Left lung (tissue), 10 donors: Measurements from ENCODE around the gene PABPC3. TPM values are rescaled to one million over a fixed set of nuclear protein-coding genes. Genes with fewer than 3 reads are reported as not detected.

Experiments
- ATAC-seq: fragments of 200-7000 bp; cut with Tn5 transposase; one replicate; pipeline ENCODE4 v1.9.1; 2020; ENCODE audit warnings: moderate library complexity
- DNase-seq, 4 donors: peaks; one replicate each; pipeline ENCODE4 v3.0.0-alpha.2; 2013 to 2020
- H3K27ac ChIP-seq, 2 donors: fragments of 200-600 bp; sonication (generic) in 1 of 2; one replicate each; pipeline versions ENCODE4 v1.5.0 to v1.8.0; 2020 to 2021
- H3K27me3 ChIP-seq, 2 donors: fragments of 200-600 bp; sonication (generic) in 1 of 2; one replicate each; pipeline versions ENCODE4 v1.5.0 to v1.8.0; 2020 to 2021
- H3K36me3 ChIP-seq, 2 donors: fragments of 200-600 bp; sonication (generic) in 1 of 2; one replicate each; pipeline versions ENCODE4 v1.5.0 to v1.8.0; 2020 to 2021
- H3K4me1 ChIP-seq, 2 donors: fragments of 200-600 bp; one replicate each; pipeline ENCODE4 v1.8.0; 2021
- H3K4me3 ChIP-seq, 2 donors: fragments of 200-600 bp; sonication (generic) in 1 of 2; one replicate each; pipeline versions ENCODE4 v1.5.0 to v1.8.0; 2020 to 2021; ENCODE audit warnings: mild to moderate bottlenecking in 1 of 2
- H3K9me3 ChIP-seq, 2 donors: fragments of 200-600 bp; sonication (generic) in 1 of 2; one replicate each; pipeline versions ENCODE4 v1.5.0 to v1.8.0; 2020 to 2021
- intact Hi-C, 2 donors: fragments of 100-400 bp; cut with DNase I; formaldehyde crosslinking; loops; one replicate each; pipeline versions ENCODE4 v1.11.2 to v1.14.2; 2022
- polyA plus RNA-seq, 6 donors: library from polyadenylated mRNA; unstranded; fragments of 120-200 nt; gene quantifications; one replicate each; pipeline ENCODE4 v1.2.1, GENCODE V29; 2013; ENCODE audit not compliant: insufficient read length in 6 of 6
- total RNA-seq, 2 donors: library from RNA; stranded (reverse); fragmentation: NEBNext Ultra II Directional; extraction: Animal tissue kit (Norgen Biotek cat#: 25700); gene quantifications; one replicate each; pipeline ENCODE4 v1.2.1, GENCODE V29; 2021
- TF ChIP-seq, protein P1 (sequence below), 2 donors: fragments of 200-600 bp; sonication (generic) in 1 of 2; IDR thresholded peaks; one replicate each; pipeline versions ENCODE4 v1.5.0 to v1.8.0; 2021; ENCODE audit warnings: antibody characterized with exemption in 2 of 2
- donor health status: DM: no; HTN: yes; CAD: no.
- donor health status: DM: no; HTN: no; CAD: no.

PABPC3 gene
- total and polyA plus RNA-seq, 8 donors, result 0.13 to 2.0 (median 1.2) TPM

- H3K36me3 ChIP-seq, result no peaks in the 10 kb centered on the region
- H3K9me3 ChIP-seq, result no peaks in the 10 kb centered on the region
- TF ChIP-seq, protein P1, sequence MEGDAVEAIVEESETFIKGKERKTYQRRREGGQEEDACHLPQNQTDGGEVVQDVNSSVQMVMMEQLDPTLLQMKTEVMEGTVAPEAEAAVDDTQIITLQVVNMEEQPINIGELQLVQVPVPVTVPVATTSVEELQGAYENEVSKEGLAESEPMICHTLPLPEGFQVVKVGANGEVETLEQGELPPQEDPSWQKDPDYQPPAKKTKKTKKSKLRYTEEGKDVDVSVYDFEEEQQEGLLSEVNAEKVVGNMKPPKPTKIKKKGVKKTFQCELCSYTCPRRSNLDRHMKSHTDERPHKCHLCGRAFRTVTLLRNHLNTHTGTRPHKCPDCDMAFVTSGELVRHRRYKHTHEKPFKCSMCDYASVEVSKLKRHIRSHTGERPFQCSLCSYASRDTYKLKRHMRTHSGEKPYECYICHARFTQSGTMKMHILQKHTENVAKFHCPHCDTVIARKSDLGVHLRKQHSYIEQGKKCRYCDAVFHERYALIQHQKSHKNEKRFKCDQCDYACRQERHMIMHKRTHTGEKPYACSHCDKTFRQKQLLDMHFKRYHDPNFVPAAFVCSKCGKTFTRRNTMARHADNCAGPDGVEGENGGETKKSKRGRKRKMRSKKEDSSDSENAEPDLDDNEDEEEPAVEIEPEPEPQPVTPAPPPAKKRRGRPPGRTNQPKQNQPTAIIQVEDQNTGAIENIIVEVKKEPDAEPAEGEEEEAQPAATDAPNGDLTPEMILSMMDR (IDR thresholded peaks at IDR 0.05), result no peak
- H3K4me1 ChIP-seq, result no peaks in the 10 kb centered on the region
- DNase-seq (no peak), ATAC-seq (no peak)
- no peak overlapping the region for H3K27ac ChIP-seq
- intact Hi-C loops, result no loop called here
- no peak overlapping the region for H3K4me3 ChIP-seq
- peaks cover 0 to 10% of the 10 kb centered on the region in 2 donors for H3K27me3 ChIP-seq
Measured at GRCh38 chr13:25143706-25144105, 47.8 kb downstream of the PABPC3 start.

GRCh38 chr13:25147638-25148401 lies 51.9 kb downstream of the PABPC3 start:
- Histone ChIP-seq H3K36me3 (no peaks in the 10 kb centered on the region), H3K4me3 (no peak overlapping the region), H3K4me1 (no peaks in the 10 kb centered on the region), H3K27me3 (peaks cover 0 to 7% of the 10 kb centered on the region in 2 donors), H3K27ac (no peak overlapping the region), H3K9me3 (no peaks in the 10 kb centered on the region)
- TF ChIP-seq, protein P1 (IDR thresholded peaks at IDR 0.05), result no peak
- intact Hi-C loops, result no loop called here
- DNase-seq (no peak), ATAC-seq (no peak)

GRCh38 chr13:25148402-25148771 lies 52.5 kb downstream of the PABPC3 start:
- TF ChIP-seq, protein P1 (IDR thresholded peaks at IDR 0.05), result no peak
- H3K27ac ChIP-seq, result no peak overlapping the region
- intact Hi-C loops, result no loop called here
- H3K4me1 ChIP-seq, result no peaks in the 10 kb centered on the region
- ATAC-seq, result no peak
- H3K4me3 ChIP-seq, result no peak overlapping the region
- DNase-seq, result no peak
- H3K27me3 ChIP-seq, result peaks cover 0 to 7% of the 10 kb centered on the region in 2 donors
- H3K36me3 ChIP-seq, result no peaks in the 10 kb centered on the region
- no peaks in the 10 kb centered on the region for H3K9me3 ChIP-seq

Other genes with a start within 250 kb of the PABPC3 start
- under 1 TPM in 1 of 2 donors, not detected in 1; 0.13 TPM for gene AMER2, start 76.2 kb downstream of the PABPC3 start, total RNA-seq
- under 1 TPM; 0.03 to 0.50 (median 0.10) TPM for gene AMER2, start 76.2 kb downstream of the PABPC3 start, polyA plus RNA-seq
- gene MTMR6, start 191.4 kb downstream of the PABPC3 start, total RNA-seq, result 10 to 100 TPM; 16.3 to 22.5 TPM
- 10 to 100 TPM; 17.6 to 23.6 (median 20.8) TPM for gene MTMR6, start 191.4 kb downstream of the PABPC3 start, polyA plus RNA-seq
- gene NUP58, start 205.5 kb downstream of the PABPC3 start, total RNA-seq, result 10 to 100 TPM; 59.8 to 78.2 TPM
- 10 to 100 TPM; 59.4 to 73.2 (median 62.6) TPM for gene NUP58, start 205.5 kb downstream of the PABPC3 start, polyA plus RNA-seq